OCI-LY1 (cell line): ENCODE measurements around the gene MAP7D2.

Experiments
- H2AFZ ChIP-seq: fragments of 200-600 bp; sonication (generic), shearing (Covaris generic); 2 replicates; pipeline ENCODE4 v1.6.0; 2014; ENCODE audit warnings: antibody characterized with exemption, mild to moderate bottlenecking, low read length
- H3F3A ChIP-seq: fragments of 200-600 bp; sonication (generic), shearing (Covaris generic); 2 replicates; pipeline ENCODE4 v1.6.0; 2014; ENCODE audit warnings: mild to moderate bottlenecking, antibody characterized with exemption, low read length, moderate library complexity; ENCODE audit not compliant: insufficient read depth
- H3K27ac ChIP-seq: fragments of 200-600 bp; sonication (generic); 2 replicates; pipeline ENCODE4 v1.5.1; 2014; ENCODE audit warnings: low read length, mixed run types, mild to moderate bottlenecking, low read depth; ENCODE audit not compliant: poor library complexity, severe bottlenecking
- H3K27me3 ChIP-seq: fragments of 200-600 bp; sonication (generic); 2 replicates; pipeline ENCODE4 v1.6.0; 2014; ENCODE audit warnings: antibody characterized with exemption, mild to moderate bottlenecking, low read length, moderate library complexity; ENCODE audit not compliant: insufficient read depth
- H3K36me3 ChIP-seq: fragments of 200-600 bp; sonication (generic); 2 replicates; pipeline ENCODE4 v1.6.1; 2014; ENCODE audit warnings: mild to moderate bottlenecking, antibody characterized with exemption, low read length, moderate library complexity, mixed read lengths; ENCODE audit not compliant: insufficient read depth
- H3K4me1 ChIP-seq: fragments of 200-600 bp; sonication (generic); 2 replicates; pipeline ENCODE4 v1.5.1; 2014; ENCODE audit warnings: mild to moderate bottlenecking, low read length, moderate library complexity; ENCODE audit not compliant: insufficient read depth, severe bottlenecking
- H3K4me2 ChIP-seq: fragments of 200-600 bp; sonication (generic), shearing (Covaris generic); 2 replicates; pipeline ENCODE4 v1.6.1; 2014; ENCODE audit warnings: low read length
- H3K4me3 ChIP-seq: fragments of 200-600 bp; sonication (generic); 2 replicates; pipeline ENCODE4 v1.5.1; 2014; ENCODE audit warnings: low read length, low read depth, mild to moderate bottlenecking, mixed read lengths; ENCODE audit not compliant: poor library complexity, severe bottlenecking
- H3K79me2 ChIP-seq: fragments of 200-600 bp; shearing (Covaris generic); 2 replicates; pipeline ENCODE4 v1.6.1; 2016; ENCODE audit warnings: mixed run types, low read length, mixed read lengths; ENCODE audit not compliant: insufficient read depth
- H3K9ac ChIP-seq: fragments of 200-600 bp; sonication (generic), shearing (Covaris generic); 2 replicates; pipeline ENCODE4 v1.6.1; 2014; ENCODE audit warnings: mild to moderate bottlenecking, low read length, mixed read lengths
- H3K9me2 ChIP-seq: fragments of 200-600 bp; sonication (generic), shearing (Covaris generic); 2 replicates; pipeline ENCODE4 v1.6.1; 2014; ENCODE audit warnings: low read depth, mild to moderate bottlenecking, low read length, mixed read lengths
- H3K9me3 ChIP-seq: fragments of 200-600 bp; shearing (Covaris generic); 2 replicates; pipeline ENCODE4 v1.6.1; 2014; ENCODE audit warnings: low read length, mixed read lengths
- H4K20me1 ChIP-seq: fragments of 200-600 bp; sonication (generic), shearing (Covaris generic); 2 replicates; pipeline ENCODE4 v1.6.0; 2016; ENCODE audit warnings: mild to moderate bottlenecking, low read length; ENCODE audit not compliant: insufficient read depth
- CTCF ChIP-seq: fragments of 200-600 bp; sonication (generic), shearing (Covaris generic); IDR thresholded peaks from 2 replicates; pipeline ENCODE4 v1.5.1; 2017; ENCODE audit warnings: mild to moderate bottlenecking, antibody characterized with exemption, low read length, moderate library complexity, mixed read lengths
- EZH2 ChIP-seq: fragments of 200-600 bp; sonication (generic), shearing (Covaris generic); IDR thresholded peaks from 2 replicates; pipeline ENCODE4 v1.8.0; 2017; ENCODE audit warnings: borderline replicate concordance, mixed run types, mild to moderate bottlenecking, antibody characterized with exemption, low read length, moderate library complexity, mixed read lengths

Gene MAP7D2

GRCh38 chrX:20149326-20149725, 32.6 kb upstream of the MAP7D2 start:
- TF ChIP-seq CTCF: no peak
- no peak for TF ChIP-seq EZH2
- H3K4me1 ChIP-seq: no peaks in the 10 kb centered on the region
- H3K4me3 ChIP-seq: no peak overlapping the region
- peaks cover 8% of the 10 kb centered on the region for H3K36me3 ChIP-seq
- no peaks in the 10 kb centered on the region for H3F3A ChIP-seq
- no peaks in the 10 kb centered on the region for H3K27me3 ChIP-seq
- H4K20me1 ChIP-seq: no peaks in the 10 kb centered on the region
- H3K79me2 ChIP-seq: no peaks in the 10 kb centered on the region
- no peak overlapping the region for H3K9ac ChIP-seq
- no peak overlapping the region for H2AFZ ChIP-seq
- no peak overlapping the region for H3K27ac ChIP-seq
- no peaks in the 10 kb centered on the region for H3K9me3 ChIP-seq
- no peak overlapping the region for H3K4me2 ChIP-seq
- no peaks in the 10 kb centered on the region for H3K9me2 ChIP-seq

GRCh38 chrX:20147561-20147960, 30.9 kb upstream of the MAP7D2 start:
- no peaks in the 10 kb centered on the region for H3K9me2 ChIP-seq
- TF ChIP-seq EZH2: no peak
- TF ChIP-seq CTCF: no peak
- H3K4me2 ChIP-seq: no peak overlapping the region
- no peaks in the 10 kb centered on the region for H3F3A ChIP-seq
- no peak overlapping the region for H3K4me3 ChIP-seq
- H3K36me3 ChIP-seq: peaks cover 4% of the 10 kb centered on the region; the same call in 1 of the 2 replicates
- H3K79me2 ChIP-seq: no peaks in the 10 kb centered on the region
- peaks cover 10% of the 10 kb centered on the region for H3K4me1 ChIP-seq
- H3K27ac ChIP-seq: no peak overlapping the region
- no peaks in the 10 kb centered on the region for H4K20me1 ChIP-seq
- H3K27me3 ChIP-seq: no peaks in the 10 kb centered on the region
- H3K9me3 ChIP-seq: no peaks in the 10 kb centered on the region
- H2AFZ ChIP-seq: no peak overlapping the region
- H3K9ac ChIP-seq: no peak overlapping the region

GRCh38 chrX:20144491-20144890, 27.8 kb upstream of the MAP7D2 start:
- Histone ChIP-seq H3K27ac (no peak overlapping the region), H3F3A (no peaks in the 10 kb centered on the region), H3K9me3 (no peaks in the 10 kb centered on the region), H3K27me3 (no peaks in the 10 kb centered on the region), H3K79me2 (peaks cover 19% of the 10 kb centered on the region), H3K4me2 (no peak overlapping the region), H3K4me1 (peaks cover 26% of the 10 kb centered on the region), H2AFZ (no peak overlapping the region), H4K20me1 (no peaks in the 10 kb centered on the region), H3K9ac (no peak overlapping the region), H3K4me3 (no peak overlapping the region), H3K36me3 (peaks cover 12% of the 10 kb centered on the region), H3K9me2 (no peaks in the 10 kb centered on the region)
- TF ChIP-seq EZH2 (no peak), CTCF (no peak)
